ENCODE results near the gene FAM98C. TPM values are rescaled to one million over a fixed set of nuclear protein-coding genes. Genes with fewer than 3 reads are reported as not detected.
"Not testable (repeated sequence)": the region's sequence is repeated elsewhere in the genome, so short reads cannot be mapped to it uniquely, and the experiment has no call there.

FAM98C gene
- total and polyA plus RNA-seq, 10 donors: 18.0 to 27.4 (median 25.2) TPM

DNA sequence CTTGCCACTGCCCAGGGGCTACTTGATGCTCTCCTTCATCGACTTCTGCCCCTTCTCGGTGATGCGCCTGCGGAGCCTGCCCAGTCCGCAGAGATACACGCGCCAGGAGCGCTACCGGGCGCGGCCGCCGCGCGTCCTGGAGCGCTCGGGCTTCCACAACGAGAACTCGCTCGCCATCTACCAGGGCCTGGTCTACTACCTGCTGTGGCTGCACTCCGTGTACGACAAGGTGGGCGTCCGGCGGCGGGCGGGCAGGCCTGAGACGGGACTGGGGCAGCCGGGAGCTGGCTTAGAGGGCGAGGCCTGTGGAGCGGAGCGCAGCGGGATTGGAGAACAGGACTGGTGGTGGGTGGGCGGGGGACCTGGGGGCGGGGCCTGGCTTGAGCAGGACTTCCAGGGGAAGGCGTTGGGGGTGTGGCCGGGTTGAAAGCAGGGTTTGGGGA lies 41.2 kb upstream of the FAM98C start:
- WGBS, 5 donors: 1 to 2% (median 1%) methylated on average over 24 to 37 of the region's 37 CpGs
- H3K27ac ChIP-seq: peak overlapping the region in 6 of 8 donors; percentile 42 to 81 (median 66)
- TF ChIP-seq POLR2AphosphoS5 (IDR thresholded peaks at IDR 0.05): peak in 2 of 3 donors; percentile 16 to 53
- no peak for TF ChIP-seq POLR2A (IDR thresholded peaks at IDR 0.05)
- TF ChIP-seq, protein P1, sequence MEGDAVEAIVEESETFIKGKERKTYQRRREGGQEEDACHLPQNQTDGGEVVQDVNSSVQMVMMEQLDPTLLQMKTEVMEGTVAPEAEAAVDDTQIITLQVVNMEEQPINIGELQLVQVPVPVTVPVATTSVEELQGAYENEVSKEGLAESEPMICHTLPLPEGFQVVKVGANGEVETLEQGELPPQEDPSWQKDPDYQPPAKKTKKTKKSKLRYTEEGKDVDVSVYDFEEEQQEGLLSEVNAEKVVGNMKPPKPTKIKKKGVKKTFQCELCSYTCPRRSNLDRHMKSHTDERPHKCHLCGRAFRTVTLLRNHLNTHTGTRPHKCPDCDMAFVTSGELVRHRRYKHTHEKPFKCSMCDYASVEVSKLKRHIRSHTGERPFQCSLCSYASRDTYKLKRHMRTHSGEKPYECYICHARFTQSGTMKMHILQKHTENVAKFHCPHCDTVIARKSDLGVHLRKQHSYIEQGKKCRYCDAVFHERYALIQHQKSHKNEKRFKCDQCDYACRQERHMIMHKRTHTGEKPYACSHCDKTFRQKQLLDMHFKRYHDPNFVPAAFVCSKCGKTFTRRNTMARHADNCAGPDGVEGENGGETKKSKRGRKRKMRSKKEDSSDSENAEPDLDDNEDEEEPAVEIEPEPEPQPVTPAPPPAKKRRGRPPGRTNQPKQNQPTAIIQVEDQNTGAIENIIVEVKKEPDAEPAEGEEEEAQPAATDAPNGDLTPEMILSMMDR (IDR thresholded peaks at IDR 0.05 in 8 of 11, conservative IDR thresholded peaks at IDR 0.05 in 3 of 11): peak in 5 of 11 experiments; percentile 8 to 47 (median 11)
- H3K27me3 ChIP-seq (replicated peaks in 1 of 7): peaks cover 0 to 58% (median 4%) of the 10 kb centered on the region in 7 donors
- peak; percentile 89 for DNase-seq
- peaks cover 8 to 24% (median 19%) of the 10 kb centered on the region in 6 donors for H3K4me1 ChIP-seq
- H3K9me3 ChIP-seq: no peaks in the 10 kb centered on the region
- peak overlapping the region; percentile 60 to 83 (median 68) for H3K4me3 ChIP-seq
- H3K36me3 ChIP-seq: no peaks in the 10 kb centered on the region
- intact Hi-C loops (cut with DNase I; ENCODE audit: low total_unique reads): no loop called here

DNA sequence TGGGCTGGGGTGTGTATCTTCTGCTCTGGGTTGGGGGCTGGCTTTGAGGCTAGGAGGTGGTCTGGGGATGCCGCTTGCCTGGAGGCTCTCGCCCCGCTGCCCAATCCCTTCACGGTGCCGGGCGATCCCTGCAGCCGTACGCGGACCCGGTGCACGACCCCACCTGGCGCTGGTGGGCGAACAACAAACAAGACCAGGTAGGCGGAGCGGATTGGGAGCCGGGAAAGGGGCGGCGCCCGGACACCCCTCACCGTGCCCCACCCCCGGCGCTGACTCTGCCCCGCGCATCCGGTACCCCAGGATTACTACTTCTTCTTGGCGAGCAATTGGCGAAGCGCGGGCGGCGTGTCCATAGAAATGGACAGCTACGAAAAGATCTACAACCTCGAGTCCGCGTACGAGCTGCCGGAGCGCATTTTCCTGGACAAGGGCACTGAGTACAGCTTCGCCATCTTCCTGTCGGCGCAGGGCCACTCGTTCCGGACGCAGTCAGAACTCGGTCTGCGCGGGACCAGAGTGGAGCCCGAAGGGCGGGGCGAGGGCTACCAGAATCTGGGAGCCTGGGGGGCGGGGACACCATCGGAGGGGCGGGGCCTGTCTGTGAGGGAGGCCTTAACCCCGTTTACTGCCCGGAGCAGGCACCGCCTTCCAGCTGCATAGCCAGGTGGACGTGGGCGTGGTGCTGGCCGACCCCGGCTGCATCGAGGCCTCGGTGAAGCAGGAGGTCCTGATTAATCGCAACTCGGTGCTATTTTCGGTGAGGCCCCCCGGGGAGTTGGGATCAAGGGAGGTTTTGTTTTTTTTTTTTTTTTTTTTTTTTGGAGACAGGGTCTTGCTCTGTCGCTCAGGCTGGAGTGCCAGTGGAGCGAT lies 40.6 kb upstream of the FAM98C start:
- peaks cover 0 to 65% (median 4%) of the 10 kb centered on the region in 7 donors for H3K27me3 ChIP-seq (replicated peaks in 1 of 7)
- peak; percentile 91 for DNase-seq
- TF ChIP-seq, protein P1 (IDR thresholded peaks at IDR 0.05 in 8 of 11, conservative IDR thresholded peaks at IDR 0.05 in 3 of 11): no peak
- TF ChIP-seq POLR2AphosphoS5 (IDR thresholded peaks at IDR 0.05) (peak; percentile 66 to 77 (median 71)), POLR2A (IDR thresholded peaks at IDR 0.05) (no peak)
- H3K9me3 ChIP-seq: no peaks in the 10 kb centered on the region
- H3K36me3 ChIP-seq: no peaks in the 10 kb centered on the region
- intact Hi-C loops (cut with DNase I; ENCODE audit: low total_unique reads): no loop called here
- peaks cover 8 to 24% (median 19%) of the 10 kb centered on the region in 6 donors for H3K4me1 ChIP-seq
- H3K27ac ChIP-seq: peak overlapping the region in 7 of 8 donors; percentile 42 to 81 (median 66)
- WGBS, 5 donors: 1 to 3% (median 3%) methylated on average over 43 to 68 of the region's 68 CpGs
- peak overlapping the region; percentile 60 to 83 (median 68) for H3K4me3 ChIP-seq

DNA sequence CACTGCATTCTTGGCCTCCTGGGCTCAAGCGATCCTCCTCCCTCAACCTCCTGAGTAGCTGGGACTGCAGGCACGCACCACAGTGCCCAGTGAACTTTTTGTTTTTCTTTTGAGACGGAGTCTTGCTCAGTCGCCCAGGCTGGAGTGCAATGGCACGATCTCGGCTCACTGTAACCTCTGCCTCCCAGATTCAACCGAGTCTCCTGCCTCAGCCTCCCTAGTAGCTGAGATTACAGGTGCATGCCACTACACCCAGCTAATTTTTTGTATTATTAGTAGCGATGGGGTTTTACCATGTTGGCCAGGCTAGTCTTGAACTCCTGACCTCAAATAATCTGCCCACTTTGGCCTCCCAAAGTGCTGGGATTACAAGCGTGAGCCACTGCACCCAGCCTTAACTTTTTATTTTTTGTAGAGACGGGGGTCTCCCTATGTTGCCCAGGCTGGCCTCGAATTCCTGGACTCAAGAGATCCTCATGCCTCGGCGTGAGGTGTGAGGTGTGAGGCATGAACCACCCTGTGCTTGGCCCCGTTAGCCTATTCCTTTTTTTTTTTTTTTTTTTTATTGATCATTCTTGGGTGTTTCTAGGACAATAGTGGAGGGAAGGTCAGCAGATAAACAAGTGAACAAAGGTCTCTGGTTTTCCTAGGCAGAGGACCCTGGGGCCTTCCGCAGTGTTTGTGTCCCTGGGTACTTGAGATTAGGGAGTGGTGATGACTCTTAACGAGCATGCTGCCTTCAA lies 39.8 kb upstream of the FAM98C start:
- Histone ChIP-seq H3K27ac (peak overlapping the region in 5 of 8 donors; percentile 66 to 81 (median 67)), H3K27me3 (replicated peaks in 1 of 7) (peaks cover 0 to 73% (median 4%) of the 10 kb centered on the region in 7 donors), H3K4me3 (peak overlapping the region in 6 of 8 donors; percentile 60 to 83 (median 70)), H3K4me1 (peaks cover 8 to 24% (median 19%) of the 10 kb centered on the region in 6 donors)
- 79 to 86% (median 81%) methylated on average over 14 to 16 of the region's 16 CpGs for WGBS, 5 donors
- DNase-seq; H3K9me3 ChIP-seq; intact Hi-C loops (cut with DNase I; ENCODE audit: low total_unique reads); H3K36me3 ChIP-seq: not testable (repeated sequence)

DNA sequence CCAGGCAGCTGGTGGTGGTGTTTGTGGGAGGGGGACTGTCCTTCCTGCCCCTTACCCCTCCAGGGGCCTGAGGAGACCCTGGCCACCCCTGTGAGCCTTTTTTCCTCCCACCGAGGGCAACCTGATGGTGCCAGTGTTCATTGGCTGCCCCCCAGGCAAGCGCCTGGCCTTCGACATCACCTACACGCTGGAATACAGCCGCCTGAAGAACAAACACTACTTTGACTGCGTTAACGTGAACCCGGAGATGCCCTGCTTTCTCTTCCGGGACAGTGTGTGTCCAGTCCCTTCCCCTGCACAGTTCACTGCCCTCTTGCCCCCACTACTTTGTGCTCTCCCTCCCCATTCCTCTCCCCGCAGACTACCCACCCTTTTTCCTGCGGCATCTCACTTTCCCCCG lies 35.9 kb upstream of the FAM98C start:
- Histone ChIP-seq H3K4me3 (no peak overlapping the region), H3K36me3 (no peaks in the 10 kb centered on the region), H3K27me3 (replicated peaks in 1 of 7) (peaks cover 0 to 48% (median 0%) of the 10 kb centered on the region in 7 donors), H3K27ac (no peak overlapping the region), H3K9me3 (no peaks in the 10 kb centered on the region), H3K4me1 (peaks cover 5 to 12% (median 10%) of the 10 kb centered on the region in 6 donors)
- no peak for DNase-seq
- intact Hi-C loops (cut with DNase I; ENCODE audit: low total_unique reads): no loop called here
- WGBS, 5 donors: 79 to 88% (median 85%) methylated on average over 12 of the region's 12 CpGs
- no peak for TF ChIP-seq POLR2AphosphoS5 (IDR thresholded peaks at IDR 0.05)
- no peak for TF ChIP-seq POLR2A (IDR thresholded peaks at IDR 0.05)
- TF ChIP-seq, protein P1 (IDR thresholded peaks at IDR 0.05 in 8 of 11, conservative IDR thresholded peaks at IDR 0.05 in 3 of 11): no peak

Data from spleen (tissue), 11 donors.